ENCODE results near the gene PRKCA.

- TF ChIP-seq CTCF (IDR thresholded peaks at IDR 0.05; ENCODE audit: low read depth, low read length) (no peak), EZH2phosphoT487 (IDR thresholded peaks at IDR 0.05; ENCODE audit: low read depth) (no peak)
These were observed 399.0 kb downstream of the PRKCA start for GRCh38 chr17:66701462-66701861.
